Adrenal gland (tissue), 5 donors: ENCODE data around the gene MLANA.

Experiments
- CTCF ChIP-seq, 6 experiments: fragments of 450-650 bp in 4 of 6; fragments of 200-600 bp in 2 of 6; sonication (generic) in 1 of 6; IDR thresholded peaks; 1 replicate in 5 of 6; 2 replicates in 1 of 6; pipeline versions ENCODE4 v1.5.1 to v1.8.0; 2016 to 2021; ENCODE audit warnings: antibody characterized with exemption in 6 of 6, mild to moderate bottlenecking in 2 of 6, moderate library complexity in 1 of 6
- POLR2A ChIP-seq, 2 donors: fragments of 450-650 bp; IDR thresholded peaks; one replicate each; pipeline ENCODE4 v1.6.1; 2017; ENCODE audit warnings: antibody characterized with exemption in 2 of 2, mild to moderate bottlenecking in 2 of 2, moderate library complexity in 1 of 2
- donor health status: DM: no; HTN: no; CAD: no.

GRCh38 chr9:5872511-5872910 is 18.2 kb upstream of the MLANA start:
- no peak for TF ChIP-seq CTCF (IDR thresholded peaks at IDR 0.05)
- no peak for TF ChIP-seq POLR2A (IDR thresholded peaks at IDR 0.05)
